NCI-H748 (cell line): Measurements from ENCODE around the gene CCR6.
A peak's percentile ranks its signal among the peaks of the same experiment; 100 is the strongest.

Source experiments
- DNase-seq: peaks from one replicate; lab custom pipeline; 2025; ENCODE audit not compliant: unreplicated experiment; lab: John Stamatoyannopoulos, UW

Gene CCR6

GRCh38 chr6:167119670-167120582, 3.0 kb upstream of the CCR6 start:
- no peak for DNase-seq

DNA sequence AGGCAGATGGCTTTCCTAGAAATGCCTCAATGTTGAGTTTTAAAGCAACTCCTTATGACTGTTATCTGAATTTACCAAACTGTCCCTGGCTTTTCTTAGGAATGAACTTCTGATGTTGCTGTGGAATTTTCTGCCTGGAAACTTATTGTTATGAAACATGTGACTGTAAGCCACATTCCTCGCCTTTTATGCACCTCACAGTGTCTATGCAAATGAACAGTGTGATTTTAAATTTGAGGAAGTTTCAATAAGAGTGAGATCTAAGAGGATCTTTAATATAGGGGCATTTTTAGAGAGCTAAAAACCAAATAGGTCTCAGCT, 2.4 kb upstream of the CCR6 start:
- no peak for DNase-seq

DNA sequence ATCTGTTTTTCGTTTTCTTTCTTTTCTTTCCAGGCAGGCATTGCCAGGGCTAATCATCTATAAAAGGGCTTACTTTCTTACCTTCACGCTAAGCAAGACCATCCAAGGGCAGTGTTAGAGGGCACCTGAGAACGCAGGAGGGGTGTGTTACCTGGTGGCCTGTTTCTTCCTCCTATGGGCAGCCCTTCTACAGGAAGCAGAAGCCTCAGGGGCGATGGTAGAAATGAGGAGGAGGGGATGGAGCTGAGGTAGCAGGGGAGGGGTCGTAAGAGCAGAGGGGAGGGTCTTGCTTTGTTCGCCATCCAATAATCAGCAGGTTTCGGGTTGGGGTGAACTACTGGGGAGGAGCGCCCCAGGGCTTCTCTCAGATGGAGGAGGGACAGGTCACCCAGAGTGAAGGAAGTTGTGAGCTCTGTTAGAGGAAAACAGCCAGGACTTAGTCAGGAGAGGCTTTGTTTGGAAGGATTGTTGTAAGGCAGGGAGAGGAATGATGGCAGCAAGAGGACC, 1.5 kb upstream of the CCR6 start:
- DNase-seq: no peak

- DNase-seq: no peak
These were observed 662 bp upstream of the CCR6 start for GRCh38 chr6:167122041-167122826.

DNA sequence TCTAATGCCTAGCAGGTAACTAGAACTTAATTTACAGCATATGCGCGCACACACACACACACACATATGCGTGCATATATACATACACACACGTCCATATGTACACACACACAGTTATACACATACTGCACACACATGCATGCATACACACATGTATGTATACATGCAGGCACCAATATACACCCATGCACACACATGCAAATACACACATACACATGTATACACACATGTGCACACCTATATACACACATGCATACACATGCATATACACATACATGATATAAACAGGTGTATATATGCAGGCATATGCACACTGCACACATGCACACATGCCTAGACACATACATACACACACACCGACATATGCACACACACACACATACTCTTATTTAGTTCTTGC, 1.9 kb downstream of the CCR6 start:
- DNase-seq: no peak

DNA sequence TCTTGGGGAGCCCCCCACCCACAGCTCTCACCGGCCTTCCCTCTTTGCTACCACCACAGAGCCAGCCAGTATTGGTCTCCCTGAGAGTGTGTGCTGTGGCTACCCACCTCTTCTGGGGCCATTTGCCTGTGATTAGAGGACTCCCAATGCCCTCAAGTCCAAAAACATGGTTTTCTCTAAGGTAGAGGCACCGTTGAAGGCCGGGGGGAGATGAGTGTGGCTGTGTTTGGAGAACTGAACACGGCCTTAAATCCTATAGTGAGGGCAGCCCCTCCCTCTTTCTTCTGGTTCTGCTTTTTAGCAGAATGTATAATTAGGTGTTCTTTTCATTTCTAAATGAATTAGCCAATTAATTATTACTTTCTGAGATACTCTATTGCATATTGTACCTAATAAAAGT, 2.5 kb downstream of the CCR6 start:
- no peak for DNase-seq

GRCh38 chr6:167125855-167126349, 3.0 kb downstream of the CCR6 start:
- no peak for DNase-seq

DNA sequence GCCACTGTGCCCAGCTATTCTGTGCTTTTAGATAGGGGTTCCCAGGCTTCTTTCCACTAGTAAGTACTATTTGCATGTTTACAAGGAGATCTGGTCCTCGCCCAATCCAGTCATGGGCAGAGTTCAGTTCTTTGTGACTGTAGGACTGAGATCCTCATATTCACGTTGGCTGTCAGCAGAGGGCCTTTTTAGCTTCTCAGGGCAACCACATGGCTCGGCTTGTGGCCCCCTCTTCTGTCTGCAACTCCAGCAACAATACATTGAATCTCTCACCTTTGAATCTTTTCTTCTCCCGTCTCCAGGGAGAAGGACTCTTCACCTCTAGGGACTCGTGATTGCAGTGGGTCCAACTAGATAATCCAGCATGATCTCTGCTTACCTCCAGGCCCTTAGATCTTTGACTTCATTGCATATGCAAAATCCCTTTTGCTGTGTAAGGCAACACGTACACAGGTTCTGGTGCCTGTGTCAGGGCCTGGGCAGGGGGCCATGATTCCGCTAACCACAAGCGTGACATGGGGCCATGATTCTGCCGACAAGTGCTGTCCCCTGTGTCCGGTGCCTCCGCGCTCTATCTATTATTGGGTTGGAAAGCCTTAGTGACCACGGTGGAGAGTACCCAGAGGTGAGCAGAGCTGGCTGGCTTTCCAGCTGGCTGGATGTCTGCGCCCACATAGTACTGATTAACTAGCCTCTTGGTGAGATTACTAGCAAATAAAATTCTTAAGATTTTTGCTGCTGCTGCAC, 5.1 kb downstream of the CCR6 start:
- no peak for DNase-seq

- DNase-seq: no peak
These were observed 6.3 kb downstream of the CCR6 start for GRCh38 chr6:167129159-167129558.

- DNase-seq: no peak
These were observed 6.7 kb downstream of the CCR6 start for GRCh38 chr6:167129562-167129961.

- DNase-seq: no peak
These were observed 7.2 kb downstream of the CCR6 start for GRCh38 chr6:167130008-167130677.

- DNase-seq: peak; percentile 25
These were observed 8.1 kb downstream of the CCR6 start for GRCh38 chr6:167130712-167131684.

DNA sequence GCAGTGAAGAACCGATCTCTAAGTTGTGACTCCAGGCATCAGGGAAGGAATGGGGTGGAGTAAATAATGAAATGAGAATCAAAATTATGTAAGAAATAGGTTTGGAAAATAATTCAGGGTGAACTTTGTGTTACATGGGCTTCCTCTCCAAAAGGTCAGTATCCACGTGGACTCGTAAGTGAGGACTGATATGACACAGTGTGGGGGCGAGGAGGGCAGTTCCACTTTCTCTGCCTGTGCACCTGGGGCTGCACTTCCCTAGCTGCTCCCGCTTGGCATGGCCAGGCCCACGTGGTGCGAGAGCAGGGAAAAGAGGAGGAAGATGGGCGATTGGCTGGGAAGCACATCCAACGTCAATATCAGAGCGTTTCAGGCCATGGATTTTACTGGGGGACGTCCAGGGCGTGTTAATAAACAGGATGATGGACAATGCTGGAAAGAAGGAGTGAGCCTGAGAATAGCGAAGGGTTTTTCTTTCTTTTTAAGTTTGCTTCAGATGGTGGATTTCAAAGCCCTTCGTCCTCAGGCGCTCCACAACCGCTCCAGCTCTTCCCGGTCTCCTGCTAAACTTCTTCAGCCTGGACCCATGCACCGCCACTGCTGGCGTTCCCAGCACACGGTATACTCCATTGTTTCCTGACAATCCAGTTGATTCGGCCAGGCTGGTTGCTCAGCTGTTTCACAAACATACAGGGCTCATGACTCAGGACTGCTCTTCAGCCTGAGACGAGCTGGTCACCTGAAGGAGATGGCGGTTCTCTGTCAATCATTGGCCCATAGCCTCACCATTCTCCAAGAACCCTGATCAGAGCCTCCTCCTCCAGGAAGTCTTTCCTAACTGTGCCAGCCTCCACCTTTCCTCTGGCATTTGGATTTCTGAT, 11.8 kb downstream of the CCR6 start:
- DNase-seq: no peak

- no peak for DNase-seq
These were observed 13.5 kb downstream of the CCR6 start for GRCh38 chr6:167136376-167136775.

- no peak for DNase-seq
These were observed 14.2 kb downstream of the CCR6 start for GRCh38 chr6:167137081-167137480.

DNA sequence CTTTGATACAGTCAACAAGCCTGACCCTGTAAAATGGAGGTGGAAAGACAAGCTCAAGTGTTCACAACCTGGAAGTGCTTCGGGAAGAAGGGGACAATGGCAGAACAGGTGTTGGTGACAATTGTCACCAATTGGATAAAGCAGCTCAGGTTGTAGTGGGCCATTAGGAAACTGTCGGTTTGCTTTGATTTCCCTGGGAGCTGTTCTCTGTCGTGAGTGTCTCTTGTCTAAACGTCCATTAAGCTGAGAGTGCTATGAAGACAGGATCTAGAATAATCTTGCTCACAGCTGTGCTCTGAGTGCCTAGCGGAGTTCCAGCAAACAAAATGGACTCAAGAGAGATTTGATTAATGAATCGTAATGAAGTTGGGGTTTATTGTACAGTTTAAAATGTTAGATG, 15.0 kb downstream of the CCR6 start:
- peak; percentile 71 for DNase-seq

GRCh38 chr6:167139761-167140160, 16.9 kb downstream of the CCR6 start:
- DNase-seq: no peak

GRCh38 chr6:167140589-167141474, 17.9 kb downstream of the CCR6 start:
- DNase-seq: no peak
